ENCODE data around the gene MAP3K19.

GRCh38 chr2:134943540-134943939 is 103.7 kb downstream of the MAP3K19 start:
- TF ChIP-seq ZNF8 (CRISPR knock-in tag; IDR thresholded peaks at IDR 0.05) (no peak), SNAI2 (CRISPR knock-in tag; IDR thresholded peaks at IDR 0.05) (no peak), GLIS3 (CRISPR knock-in tag; IDR thresholded peaks at IDR 0.05) (no peak), RARB (CRISPR knock-in tag; IDR thresholded peaks at IDR 0.05) (no peak)
- TF ChIP-seq, protein P1, sequence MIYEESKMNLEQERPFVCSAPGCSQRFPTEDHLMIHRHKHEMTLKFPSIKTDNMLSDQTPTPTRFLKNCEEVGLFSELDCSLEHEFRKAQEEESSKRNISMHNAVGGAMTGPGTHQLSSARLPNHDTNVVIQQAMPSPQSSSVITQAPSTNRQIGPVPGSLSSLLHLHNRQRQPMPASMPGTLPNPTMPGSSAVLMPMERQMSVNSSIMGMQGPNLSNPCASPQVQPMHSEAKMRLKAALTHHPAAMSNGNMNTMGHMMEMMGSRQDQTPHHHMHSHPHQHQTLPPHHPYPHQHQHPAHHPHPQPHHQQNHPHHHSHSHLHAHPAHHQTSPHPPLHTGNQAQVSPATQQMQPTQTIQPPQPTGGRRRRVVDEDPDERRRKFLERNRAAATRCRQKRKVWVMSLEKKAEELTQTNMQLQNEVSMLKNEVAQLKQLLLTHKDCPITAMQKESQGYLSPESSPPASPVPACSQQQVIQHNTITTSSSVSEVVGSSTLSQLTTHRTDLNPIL (CRISPR knock-in tag; IDR thresholded peaks at IDR 0.05; ENCODE audit: low read depth) = no peak

All from SK-N-SH treated with all-trans-retinoic acid at 6 μM for 48 hours (cell line).